Loucy (cell line): ENCODE data around the gene ELMO1.

Source experiments
- H2AFZ ChIP-seq: fragments of 200-600 bp; sonication (generic); 2 replicates; pipeline ENCODE4 v1.6.0; 2016; ENCODE audit warnings: antibody characterized with exemption, mild to moderate bottlenecking, low read length, moderate library complexity
- H3F3A ChIP-seq: fragments of 200-600 bp; 2 replicates; pipeline ENCODE4 v1.6.0; 2016; ENCODE audit warnings: antibody characterized with exemption, low read depth, mild to moderate bottlenecking
- H3K27me3 ChIP-seq: fragments of 200-600 bp; sonication (generic); 2 replicates; pipeline ENCODE4 v1.6.1; 2014; ENCODE audit warnings: low read length, mild to moderate bottlenecking; ENCODE audit not compliant: insufficient read depth, poor library complexity, severe bottlenecking
- H3K36me3 ChIP-seq: fragments of 200-600 bp; sonication (generic); 2 replicates; pipeline ENCODE4 v1.6.1; 2016; ENCODE audit warnings: low read length; ENCODE audit not compliant: insufficient read depth
- H3K4me1 ChIP-seq: fragments of 200-600 bp; sonication (generic); 2 replicates; pipeline ENCODE4 v1.5.1; 2014; ENCODE audit warnings: low read length, mild to moderate bottlenecking; ENCODE audit not compliant: insufficient read depth, poor library complexity, severe bottlenecking
- H3K4me2 ChIP-seq: fragments of 200-600 bp; sonication (generic); 2 replicates; pipeline ENCODE4 v1.6.0; 2014; ENCODE audit warnings: antibody characterized with exemption, low read length, low read depth, mild to moderate bottlenecking; ENCODE audit not compliant: poor library complexity, severe bottlenecking
- H3K4me3 ChIP-seq: fragments of 200-600 bp; sonication (generic); 2 replicates; pipeline ENCODE4 v1.5.1; 2014; ENCODE audit warnings: low read length, mild to moderate bottlenecking, mixed read lengths; ENCODE audit not compliant: poor library complexity, severe bottlenecking
- H3K79me2 ChIP-seq: fragments of 200-600 bp; sonication (generic); 2 replicates; pipeline ENCODE4 v1.6.1; 2014; ENCODE audit warnings: low read length; ENCODE audit not compliant: insufficient read depth
- H3K9ac ChIP-seq: fragments of 200-600 bp; sonication (generic); 2 replicates; pipeline ENCODE4 v1.6.0; 2014; ENCODE audit warnings: mild to moderate bottlenecking, low read depth, low read length, moderate library complexity; ENCODE audit not compliant: poor library complexity, severe bottlenecking
- H3K9me2 ChIP-seq: fragments of 200-600 bp; sonication (generic); replicated peaks from 2 replicates; pipeline ENCODE4 v1.6.1; 2016; ENCODE audit warnings: low read depth, low read length, mixed read lengths
- H3K9me3 ChIP-seq: fragments of 200-600 bp; sonication (generic); 2 replicates; pipeline ENCODE4 v1.6.1; 2014; ENCODE audit warnings: mild to moderate bottlenecking, antibody characterized with exemption, low read length, low read depth; ENCODE audit not compliant: insufficient read depth
- H4K20me1 ChIP-seq: fragments of 200-600 bp; sonication (generic); 2 replicates; pipeline ENCODE4 v1.6.0; 2014; ENCODE audit warnings: antibody characterized with exemption, low read length, mild to moderate bottlenecking; ENCODE audit not compliant: insufficient read depth, poor library complexity, severe bottlenecking
- EZH2phosphoT487 ChIP-seq: fragments of 200-600 bp; IDR thresholded peaks from 2 replicates; pipeline ENCODE4 v1.6.1; 2018; ENCODE audit warnings: antibody characterized with exemption, mild to moderate bottlenecking, moderate library complexity, borderline replicate concordance
- TF ChIP-seq, protein P1 (sequence below): fragments of 200-600 bp; sonication (generic); conservative IDR thresholded peaks from 2 replicates; pipeline ENCODE4 v1.5.1; 2014; ENCODE audit warnings: mild to moderate bottlenecking, antibody characterized with exemption, low read length

The ELMO1 gene

DNA sequence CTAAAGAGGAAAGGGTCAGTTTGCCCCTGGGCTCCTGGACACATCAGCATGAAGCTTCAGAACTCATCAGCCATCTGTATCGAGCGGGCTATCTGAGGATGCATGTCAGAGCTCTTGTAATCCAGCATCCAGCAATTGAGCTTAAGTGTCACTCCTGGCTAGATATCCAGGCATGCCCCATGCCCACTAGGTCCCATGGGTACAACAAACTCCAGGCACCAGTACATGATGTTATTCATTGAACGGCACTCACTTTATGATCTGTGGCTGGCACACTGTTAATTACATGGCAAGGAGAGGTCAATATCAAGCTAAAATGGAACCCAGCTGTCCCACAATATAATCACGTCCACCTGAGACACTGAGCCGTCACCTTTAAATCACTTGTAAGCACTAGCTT is 274.2 kb downstream of the ELMO1 start:
- TF ChIP-seq, protein P1, sequence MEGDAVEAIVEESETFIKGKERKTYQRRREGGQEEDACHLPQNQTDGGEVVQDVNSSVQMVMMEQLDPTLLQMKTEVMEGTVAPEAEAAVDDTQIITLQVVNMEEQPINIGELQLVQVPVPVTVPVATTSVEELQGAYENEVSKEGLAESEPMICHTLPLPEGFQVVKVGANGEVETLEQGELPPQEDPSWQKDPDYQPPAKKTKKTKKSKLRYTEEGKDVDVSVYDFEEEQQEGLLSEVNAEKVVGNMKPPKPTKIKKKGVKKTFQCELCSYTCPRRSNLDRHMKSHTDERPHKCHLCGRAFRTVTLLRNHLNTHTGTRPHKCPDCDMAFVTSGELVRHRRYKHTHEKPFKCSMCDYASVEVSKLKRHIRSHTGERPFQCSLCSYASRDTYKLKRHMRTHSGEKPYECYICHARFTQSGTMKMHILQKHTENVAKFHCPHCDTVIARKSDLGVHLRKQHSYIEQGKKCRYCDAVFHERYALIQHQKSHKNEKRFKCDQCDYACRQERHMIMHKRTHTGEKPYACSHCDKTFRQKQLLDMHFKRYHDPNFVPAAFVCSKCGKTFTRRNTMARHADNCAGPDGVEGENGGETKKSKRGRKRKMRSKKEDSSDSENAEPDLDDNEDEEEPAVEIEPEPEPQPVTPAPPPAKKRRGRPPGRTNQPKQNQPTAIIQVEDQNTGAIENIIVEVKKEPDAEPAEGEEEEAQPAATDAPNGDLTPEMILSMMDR, result no peak
- TF ChIP-seq EZH2phosphoT487, result no peak
- H3K4me2 ChIP-seq, result no peak overlapping the region

DNA sequence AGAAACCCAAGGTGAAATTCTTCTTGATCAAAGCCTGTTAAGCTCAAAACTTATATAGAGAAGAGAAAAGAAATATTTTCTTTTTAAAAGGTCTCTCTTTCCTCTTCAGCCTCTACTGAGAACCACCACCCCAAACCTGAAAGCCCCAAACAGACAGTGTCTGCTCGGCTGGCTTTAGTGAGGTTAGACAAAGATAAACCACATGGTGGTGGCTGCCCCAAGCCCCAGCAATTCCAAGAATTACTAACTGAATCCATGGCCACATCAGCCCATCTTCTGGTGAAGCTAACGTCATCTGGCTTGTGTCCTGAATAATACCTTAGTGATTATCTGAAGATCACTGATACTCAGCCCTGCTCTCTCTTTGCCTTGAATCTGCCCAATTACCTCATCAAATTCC is 275.0 kb downstream of the ELMO1 start:
- no peaks in the 10 kb centered on the region for H4K20me1 ChIP-seq
- no peak overlapping the region for H3K9ac ChIP-seq
- H3K9me2 ChIP-seq, result no peaks in the 10 kb centered on the region
- H2AFZ ChIP-seq, result no peak overlapping the region
- no peaks in the 10 kb centered on the region for H3K79me2 ChIP-seq
- H3K4me3 ChIP-seq, result no peak overlapping the region
- no peak overlapping the region for H3K4me2 ChIP-seq
- H3F3A ChIP-seq, result no peaks in the 10 kb centered on the region
- H3K9me3 ChIP-seq, result no peaks in the 10 kb centered on the region; the same call in 1 of the 2 replicates
- TF ChIP-seq, protein P1, result no peak
- TF ChIP-seq EZH2phosphoT487, result no peak
- H3K4me1 ChIP-seq, result no peaks in the 10 kb centered on the region
- H3K27me3 ChIP-seq, result no peaks in the 10 kb centered on the region
- peaks cover 47% of the 10 kb centered on the region; the same call in 1 of the 2 replicates for H3K36me3 ChIP-seq

More for the DNA sequence above, 274.2 kb downstream of the ELMO1 start:
- Histone ChIP-seq H2AFZ (no peak overlapping the region), H3K79me2 (no peaks in the 10 kb centered on the region), H3F3A (no peaks in the 10 kb centered on the region), H3K36me3 (peaks cover 46% of the 10 kb centered on the region; the same call in 1 of the 2 replicates), H4K20me1 (no peaks in the 10 kb centered on the region), H3K9me3 (no peaks in the 10 kb centered on the region; the same call in 1 of the 2 replicates), H3K4me1 (no peaks in the 10 kb centered on the region), H3K4me3 (no peak overlapping the region), H3K27me3 (no peaks in the 10 kb centered on the region), H3K9me2 (no peaks in the 10 kb centered on the region), H3K9ac (no peak overlapping the region)

DNA sequence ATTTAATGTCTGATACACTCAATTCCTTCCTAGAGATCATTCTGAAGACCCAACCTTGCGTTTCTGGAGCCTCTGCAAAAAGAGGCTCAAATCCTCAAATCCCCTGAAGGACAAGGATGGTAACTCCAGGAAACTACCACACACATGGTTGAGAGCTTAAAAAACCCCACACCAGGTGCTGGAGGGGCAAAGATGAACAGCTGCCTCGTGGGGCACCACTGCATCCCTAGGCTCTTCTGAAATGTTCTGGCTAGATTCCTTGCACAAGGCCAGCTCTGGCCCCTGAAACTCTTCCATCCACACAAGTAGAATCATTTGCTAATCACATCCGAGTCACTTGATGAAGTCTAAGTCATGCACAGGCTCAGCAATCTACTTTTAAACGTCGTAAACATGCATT is 286.6 kb downstream of the ELMO1 start:
- no peaks in the 10 kb centered on the region for H3K27me3 ChIP-seq
- no peaks in the 10 kb centered on the region for H4K20me1 ChIP-seq
- TF ChIP-seq EZH2phosphoT487, result no peak
- TF ChIP-seq, protein P1, result no peak
- no peak overlapping the region for H3K4me3 ChIP-seq
- H3K9ac ChIP-seq, result no peak overlapping the region
- no peaks in the 10 kb centered on the region for H3K79me2 ChIP-seq
- H3K4me1 ChIP-seq, result no peaks in the 10 kb centered on the region
- peaks cover 5% of the 10 kb centered on the region; the same call in 1 of the 2 replicates for H3K36me3 ChIP-seq
- H3K4me2 ChIP-seq, result no peak overlapping the region
- no peak overlapping the region for H2AFZ ChIP-seq
- no peaks in the 10 kb centered on the region for H3K9me2 ChIP-seq
- peaks cover 3% of the 10 kb centered on the region; the same call in 1 of the 2 replicates for H3K9me3 ChIP-seq
- H3F3A ChIP-seq, result no peaks in the 10 kb centered on the region
